NK-92 (cell line): ENCODE results near the gene PIMREG.

Source experiments
- DNase-seq: peaks from one replicate; lab custom pipeline; 2025; ENCODE audit not compliant: unreplicated experiment; lab: John Stamatoyannopoulos, UW

Gene PIMREG

GRCh38 chr17:6497496-6498221, 53.4 kb downstream of the PIMREG start:
- no peak for DNase-seq

- DNase-seq, result no peak
These were observed 54.1 kb downstream of the PIMREG start for GRCh38 chr17:6498356-6498755.

- no peak for DNase-seq
These were observed 54.8 kb downstream of the PIMREG start for GRCh38 chr17:6498901-6499540.
